ENCODE data around the gene UGT1A7.

DNA sequence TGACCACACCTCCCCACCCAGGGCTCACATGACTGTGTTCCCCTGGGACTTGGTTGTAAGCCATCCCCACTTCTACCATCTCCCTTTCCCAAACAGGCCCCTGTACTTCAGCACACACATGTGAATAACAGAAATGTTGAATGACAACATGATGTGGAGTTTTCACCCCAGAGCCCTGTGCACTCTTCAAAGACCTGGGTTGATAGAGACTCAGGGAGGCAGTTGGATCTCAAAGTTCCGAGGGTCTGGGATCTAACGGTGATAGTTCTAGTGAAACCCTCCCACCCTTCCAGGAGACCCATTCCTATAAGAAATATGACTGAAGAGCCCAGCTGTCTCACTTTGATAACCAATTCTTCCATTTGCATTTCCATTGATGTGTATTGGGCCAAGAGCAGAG, 96.3 kb downstream of the UGT1A7 start, which contains the start of gene MROH2A:
- TF ChIP-seq CTCF (conservative IDR thresholded peaks at IDR 0.05; ENCODE audit: low read length) (no peak), EZH2phosphoT487 (IDR thresholded peaks at IDR 0.05; ENCODE audit: borderline replicate concordance) (no peak)

Data from Loucy (cell line).